ENCODE data around the gene VMP1.

VMP1 gene

DNA sequence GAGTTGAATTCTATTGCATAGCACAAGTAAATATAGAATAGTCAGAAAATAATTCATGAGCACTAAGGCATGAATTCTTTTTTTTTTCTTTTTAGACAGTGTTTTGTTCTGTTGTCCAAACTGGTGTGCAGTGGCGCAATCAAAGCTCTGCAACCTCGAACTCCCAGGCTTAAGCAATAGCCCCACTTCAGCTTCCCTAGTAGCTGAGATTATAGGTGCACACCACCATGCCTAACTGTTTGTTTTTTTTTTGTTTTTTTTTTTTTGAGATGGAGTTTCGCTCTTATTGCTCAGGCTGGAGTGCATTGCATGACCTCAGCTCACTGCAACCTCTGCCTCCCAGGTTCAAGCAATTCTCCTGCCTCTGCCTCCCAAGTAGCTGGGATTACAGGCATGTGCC is 168.7 kb downstream of the VMP1 start:
- TF ChIP-seq, protein P1, sequence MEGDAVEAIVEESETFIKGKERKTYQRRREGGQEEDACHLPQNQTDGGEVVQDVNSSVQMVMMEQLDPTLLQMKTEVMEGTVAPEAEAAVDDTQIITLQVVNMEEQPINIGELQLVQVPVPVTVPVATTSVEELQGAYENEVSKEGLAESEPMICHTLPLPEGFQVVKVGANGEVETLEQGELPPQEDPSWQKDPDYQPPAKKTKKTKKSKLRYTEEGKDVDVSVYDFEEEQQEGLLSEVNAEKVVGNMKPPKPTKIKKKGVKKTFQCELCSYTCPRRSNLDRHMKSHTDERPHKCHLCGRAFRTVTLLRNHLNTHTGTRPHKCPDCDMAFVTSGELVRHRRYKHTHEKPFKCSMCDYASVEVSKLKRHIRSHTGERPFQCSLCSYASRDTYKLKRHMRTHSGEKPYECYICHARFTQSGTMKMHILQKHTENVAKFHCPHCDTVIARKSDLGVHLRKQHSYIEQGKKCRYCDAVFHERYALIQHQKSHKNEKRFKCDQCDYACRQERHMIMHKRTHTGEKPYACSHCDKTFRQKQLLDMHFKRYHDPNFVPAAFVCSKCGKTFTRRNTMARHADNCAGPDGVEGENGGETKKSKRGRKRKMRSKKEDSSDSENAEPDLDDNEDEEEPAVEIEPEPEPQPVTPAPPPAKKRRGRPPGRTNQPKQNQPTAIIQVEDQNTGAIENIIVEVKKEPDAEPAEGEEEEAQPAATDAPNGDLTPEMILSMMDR (IDR thresholded peaks at IDR 0.05), result no peak

DNA sequence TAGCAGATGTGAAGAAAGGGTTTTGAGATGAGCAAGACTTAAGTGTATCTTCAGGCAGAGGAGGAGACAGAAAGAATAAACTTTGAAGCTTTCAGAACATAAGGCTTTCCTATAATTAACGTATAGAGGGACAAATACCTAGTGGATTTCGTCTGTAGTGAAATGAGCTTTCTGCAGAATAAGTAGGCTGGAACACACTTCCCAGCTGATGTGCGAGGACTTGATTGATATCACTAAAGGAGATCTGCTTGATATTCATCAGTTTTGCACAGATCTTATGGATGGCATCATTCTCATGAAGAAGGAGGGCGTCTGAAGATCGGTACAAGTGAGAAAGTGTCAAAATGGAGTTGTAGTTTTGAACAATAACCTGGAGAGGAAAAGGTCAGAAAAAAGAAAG is 170.5 kb downstream of the VMP1 start:
- TF ChIP-seq, protein P1 (IDR thresholded peaks at IDR 0.05), result no peak

DNA sequence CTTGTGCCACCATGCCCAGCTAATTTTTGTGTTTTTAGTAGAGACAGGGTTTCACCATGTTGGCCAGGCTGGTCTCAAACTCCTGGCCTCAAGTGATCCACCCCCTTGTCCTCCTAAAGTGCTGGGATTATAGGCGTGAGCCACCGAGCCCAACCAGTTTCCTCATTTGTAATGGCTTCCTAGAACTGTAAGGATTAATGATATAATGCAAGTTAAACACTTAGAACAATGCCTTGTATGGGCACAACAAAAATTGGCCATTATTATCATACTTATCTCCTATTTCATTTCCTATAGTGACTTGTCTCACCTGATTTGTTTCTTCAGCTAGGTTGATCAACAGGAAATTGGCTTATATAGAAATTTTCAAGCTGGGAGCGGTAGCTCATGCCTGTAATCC is 171.2 kb downstream of the VMP1 start:
- TF ChIP-seq, protein P1 (IDR thresholded peaks at IDR 0.05), result no peak

DNA sequence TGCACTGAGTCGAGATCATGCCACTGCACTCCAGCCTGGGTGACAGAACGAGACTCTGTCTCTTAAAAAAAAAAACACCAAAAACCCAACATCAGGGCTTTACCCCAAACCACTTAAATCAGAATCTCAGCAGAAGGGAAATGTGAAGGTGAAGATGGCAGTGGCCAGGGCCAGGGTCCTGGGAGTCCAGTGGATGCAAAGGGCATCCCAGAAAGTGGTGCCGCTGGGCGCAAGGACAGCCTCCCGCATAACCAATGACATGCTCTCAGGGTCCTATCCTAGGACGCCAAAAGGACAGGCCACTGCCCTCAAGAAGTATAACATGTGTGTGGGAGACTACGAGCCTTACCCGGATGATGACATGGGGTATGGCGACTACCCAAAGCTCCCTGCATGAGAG is 177.4 kb downstream of the VMP1 start:
- TF ChIP-seq, protein P1 (IDR thresholded peaks at IDR 0.05), result no peak

DNA sequence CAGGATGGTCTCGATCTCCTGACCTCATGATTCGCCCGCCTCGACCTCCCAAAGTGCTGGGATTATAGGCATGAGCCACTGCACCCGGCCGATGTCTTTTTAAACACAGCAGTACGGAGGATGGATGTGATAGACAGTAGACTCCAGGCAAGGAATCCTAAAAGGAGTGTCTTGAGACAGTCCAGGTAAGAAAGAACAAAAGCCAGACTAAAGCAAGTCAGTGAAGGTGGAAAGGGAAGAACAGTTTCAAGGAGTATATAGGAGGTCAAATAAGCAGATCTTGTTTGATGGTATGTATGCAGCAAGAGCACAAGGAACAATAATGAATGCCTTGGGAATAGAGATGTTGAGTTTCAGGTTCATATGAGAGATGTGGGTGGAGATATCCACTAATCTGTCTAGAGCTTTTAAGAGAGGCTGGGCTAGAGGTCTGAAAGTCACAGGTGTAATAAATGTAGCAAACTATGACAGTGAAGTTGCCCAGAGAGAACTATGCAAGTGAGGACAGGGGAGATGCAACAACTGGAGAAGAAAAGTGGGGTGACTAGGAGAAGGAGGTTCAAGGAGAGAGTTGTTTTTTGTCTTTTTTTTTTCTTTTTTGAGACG is 180.8 kb downstream of the VMP1 start:
- TF ChIP-seq, protein P1 (IDR thresholded peaks at IDR 0.05), result no peak

DNA sequence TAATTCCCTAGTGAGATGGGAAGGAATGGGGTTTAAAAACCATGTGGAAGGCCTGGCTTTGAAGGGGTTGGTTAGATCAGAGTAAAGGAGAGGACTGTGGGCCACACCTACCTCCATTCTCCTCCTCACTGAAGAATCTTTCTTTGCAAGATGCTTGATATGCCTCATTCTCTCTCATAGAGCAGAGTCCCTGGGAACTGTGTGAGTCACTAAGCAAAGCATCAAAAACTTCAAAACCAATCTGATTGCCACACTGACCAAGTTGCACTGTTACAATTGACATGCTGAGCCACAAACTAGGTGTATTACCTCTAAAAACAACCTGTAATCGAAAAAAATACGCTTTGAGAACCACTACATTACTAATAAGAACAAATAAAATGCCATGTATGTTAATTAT is 183.3 kb downstream of the VMP1 start:
- TF ChIP-seq, protein P1 (IDR thresholded peaks at IDR 0.05), result no peak

Measured in LNCAP (cell line).